Naive B cell (primary cell): ENCODE results near the gene SNAI3. TPM values are rescaled to one million over a fixed set of nuclear protein-coding genes. Genes with fewer than 3 reads are reported as not detected.

ENCODE experiments used
- ATAC-seq, 2 donors: fragments of 150-1000 bp; cut with Tn5 transposase; 2 replicates each; pipeline ENCODE4 v1.10.0; 2021; ENCODE audit warnings: low read depth in 2 of 2, mild to moderate bottlenecking in 2 of 2, moderate library complexity in 2 of 2
- DNase-seq: peaks from one replicate; pipeline ENCODE4 v3.0.0; 2022
- H3K27ac Mint-ChIP-seq, 6 donors: one replicate each; pipeline ENCODE4 v1.8.0; 2020 to 2022; ENCODE audit warnings: mild to moderate bottlenecking in 6 of 6, mixed read lengths in 6 of 6, moderate library complexity in 5 of 6, inconsistent platforms in 2 of 6
- H3K27me3 Mint-ChIP-seq, 3 donors: one replicate each; pipeline ENCODE4 v1.8.0; 2021 to 2022; ENCODE audit warnings: mixed read lengths in 3 of 3, mild to moderate bottlenecking in 1 of 3
- H3K36me3 Mint-ChIP-seq, 2 donors: one replicate each; pipeline ENCODE4 v1.8.0; 2020 to 2022; ENCODE audit warnings: mixed read lengths in 2 of 2, inconsistent platforms in 1 of 2, mild to moderate bottlenecking in 1 of 2
- H3K4me1 Mint-ChIP-seq, 3 donors: one replicate each; pipeline ENCODE4 v1.8.0; 2020 to 2022; ENCODE audit warnings: mixed read lengths in 3 of 3, inconsistent platforms in 1 of 3, mild to moderate bottlenecking in 1 of 3, moderate library complexity in 1 of 3
- H3K4me3 Mint-ChIP-seq, 8 donors: one replicate each; pipeline ENCODE4 v1.8.0; 2020 to 2022; ENCODE audit warnings: mild to moderate bottlenecking in 8 of 8, mixed read lengths in 8 of 8, moderate library complexity in 8 of 8, inconsistent platforms in 2 of 8
- H3K9me3 Mint-ChIP-seq, 7 donors: one replicate each; pipeline ENCODE4 v1.8.0; 2020 to 2022; ENCODE audit warnings: mixed read lengths in 7 of 7, mild to moderate bottlenecking in 5 of 7, inconsistent platforms in 2 of 7, moderate library complexity in 1 of 7
- polyA plus RNA-seq, 6 donors: library from polyadenylated mRNA; unstranded; fragments of 300-500 nt; fragmentation: Illumina TruSeq; gene quantifications; one replicate each; pipeline ENCODE4 v1.2.3, GENCODE V29; 2021; ENCODE audit warnings: low read depth in 6 of 6

SNAI3 gene
- polyA plus RNA-seq = 1 to 10 TPM; 1.4 to 9.0 (median 5.9) TPM

- H3K4me1 Mint-ChIP-seq = peaks cover 22 to 53% (median 39%) of the 10 kb centered on the region in 3 donors
- no peaks in the 10 kb centered on the region for H3K9me3 Mint-ChIP-seq
- H3K27ac Mint-ChIP-seq = peak within 1 kb of the TSS in 2 of 6 donors; percentile 53 to 88
- ATAC-seq (peak; percentile 66 to 67), DNase-seq (peak; percentile 90)
- H3K36me3 Mint-ChIP-seq = no peaks in the 10 kb centered on the region
- peak within 1 kb of the TSS; percentile 77 to 94 (median 85) for H3K4me3 Mint-ChIP-seq
- no peaks in the 10 kb centered on the region for H3K27me3 Mint-ChIP-seq
Measured at GRCh38 chr16:88686439-88687253, at the start of gene SNAI3. Gene SNAI3 (minus strand): TSS chr16:88686507. CDS start chr16:88686406, 101 bp downstream.

- Mint-ChIP-seq H3K36me3 (no peaks in the 10 kb centered on the region), H3K4me1 (peaks cover 0 to 10% (median 6%) of the 10 kb centered on the region in 3 donors), H3K27me3 (no peaks in the 10 kb centered on the region), H3K4me3 (peak overlapping the region in 1 of 8 donors; percentile 15), H3K27ac (no peak overlapping the region), H3K9me3 (no peaks in the 10 kb centered on the region)
- DNase-seq (no peak), ATAC-seq (no peak)
Measured at GRCh38 chr16:88736088-88736487, 49.8 kb upstream of the SNAI3 start.

GRCh38 chr16:88735616-88736015 is 49.3 kb upstream of the SNAI3 start:
- Mint-ChIP-seq H3K27me3 (no peaks in the 10 kb centered on the region), H3K36me3 (no peaks in the 10 kb centered on the region), H3K4me3 (no peak overlapping the region), H3K27ac (no peak overlapping the region), H3K9me3 (no peaks in the 10 kb centered on the region), H3K4me1 (peaks cover 0 to 11% (median 7%) of the 10 kb centered on the region in 3 donors)
- DNase-seq = no peak
- no peak for ATAC-seq

GRCh38 chr16:88735121-88735520 is 48.8 kb upstream of the SNAI3 start:
- Mint-ChIP-seq H3K4me1 (peaks cover 0 to 11% (median 7%) of the 10 kb centered on the region in 3 donors), H3K36me3 (no peaks in the 10 kb centered on the region), H3K9me3 (no peaks in the 10 kb centered on the region), H3K4me3 (no peak overlapping the region), H3K27me3 (no peaks in the 10 kb centered on the region), H3K27ac (peak overlapping the region in 1 of 6 donors; percentile 63)
- no peak for ATAC-seq
- no peak for DNase-seq

- no peaks in the 10 kb centered on the region for H3K27me3 Mint-ChIP-seq
- no peak overlapping the region for H3K27ac Mint-ChIP-seq
- no peaks in the 10 kb centered on the region for H3K9me3 Mint-ChIP-seq
- no peak overlapping the region for H3K4me3 Mint-ChIP-seq
- DNase-seq (no peak), ATAC-seq (no peak)
- no peaks in the 10 kb centered on the region for H3K36me3 Mint-ChIP-seq
- H3K4me1 Mint-ChIP-seq = peaks cover 0 to 11% (median 7%) of the 10 kb centered on the region in 3 donors
Measured at GRCh38 chr16:88734361-88734728, 48.0 kb upstream of the SNAI3 start.

GRCh38 chr16:88733630-88734360 is 47.5 kb upstream of the SNAI3 start:
- ATAC-seq = no peak
- Mint-ChIP-seq H3K36me3 (no peaks in the 10 kb centered on the region), H3K27ac (no peak overlapping the region), H3K4me3 (no peak overlapping the region), H3K4me1 (peaks cover 0 to 9% (median 7%) of the 10 kb centered on the region in 3 donors), H3K27me3 (no peaks in the 10 kb centered on the region), H3K9me3 (no peaks in the 10 kb centered on the region)
- no peak for DNase-seq

GRCh38 chr16:88732961-88733294 is 46.6 kb upstream of the SNAI3 start:
- Mint-ChIP-seq H3K27ac (peak overlapping the region in 1 of 6 donors; percentile 41), H3K36me3 (no peaks in the 10 kb centered on the region), H3K4me1 (peaks cover 0 to 7% (median 6%) of the 10 kb centered on the region in 3 donors), H3K4me3 (no peak overlapping the region), H3K9me3 (no peaks in the 10 kb centered on the region), H3K27me3 (no peaks in the 10 kb centered on the region)
- ATAC-seq (no peak), DNase-seq (no peak)

GRCh38 chr16:88732172-88732960 is 46.1 kb upstream of the SNAI3 start:
- Mint-ChIP-seq H3K9me3 (no peaks in the 10 kb centered on the region), H3K4me1 (peaks cover 0 to 7% (median 6%) of the 10 kb centered on the region in 3 donors), H3K27me3 (no peaks in the 10 kb centered on the region), H3K36me3 (no peaks in the 10 kb centered on the region), H3K27ac (peak overlapping the region in 1 of 6 donors; percentile 41), H3K4me3 (no peak overlapping the region)
- DNase-seq (no peak), ATAC-seq (no peak)

- H3K27me3 Mint-ChIP-seq = no peaks in the 10 kb centered on the region
- H3K27ac Mint-ChIP-seq = no peak overlapping the region
- no peak for DNase-seq
- H3K4me3 Mint-ChIP-seq = no peak overlapping the region
- peaks cover 0 to 7% (median 6%) of the 10 kb centered on the region in 3 donors for H3K4me1 Mint-ChIP-seq
- H3K9me3 Mint-ChIP-seq = no peaks in the 10 kb centered on the region
- H3K36me3 Mint-ChIP-seq = no peaks in the 10 kb centered on the region
- no peak for ATAC-seq
Measured at GRCh38 chr16:88731699-88732098, 45.4 kb upstream of the SNAI3 start.

- no peaks in the 10 kb centered on the region for H3K9me3 Mint-ChIP-seq
Measured at GRCh38 chr16:88730632-88731607, 44.6 kb upstream of the SNAI3 start.

GRCh38 chr16:88727871-88728270 is 41.6 kb upstream of the SNAI3 start:
- no peaks in the 10 kb centered on the region for H3K36me3 Mint-ChIP-seq
- H3K4me3 Mint-ChIP-seq = no peak overlapping the region
- DNase-seq (no peak), ATAC-seq (no peak)
- H3K27me3 Mint-ChIP-seq = no peaks in the 10 kb centered on the region
- no peaks in the 10 kb centered on the region for H3K9me3 Mint-ChIP-seq
- H3K27ac Mint-ChIP-seq = no peak overlapping the region
- H3K4me1 Mint-ChIP-seq = peaks cover 0 to 7% (median 6%) of the 10 kb centered on the region in 3 donors

More at GRCh38 chr16:88730632-88731607, 44.6 kb upstream of the SNAI3 start:
- H3K27ac Mint-ChIP-seq = no peak overlapping the region
- H3K4me3 Mint-ChIP-seq = no peak overlapping the region
- no peaks in the 10 kb centered on the region for H3K36me3 Mint-ChIP-seq
- DNase-seq = no peak
- no peaks in the 10 kb centered on the region for H3K27me3 Mint-ChIP-seq
- no peak for ATAC-seq
- peaks cover 0 to 7% (median 6%) of the 10 kb centered on the region in 3 donors for H3K4me1 Mint-ChIP-seq

- no peak for DNase-seq
- H3K36me3 Mint-ChIP-seq = no peaks in the 10 kb centered on the region
- no peaks in the 10 kb centered on the region for H3K27me3 Mint-ChIP-seq
Measured at GRCh38 chr16:88726981-88727380, 40.7 kb upstream of the SNAI3 start.

More at GRCh38 chr16:88726981-88727380, 40.7 kb upstream of the SNAI3 start:
- Mint-ChIP-seq H3K4me3 (no peak overlapping the region), H3K27ac (no peak overlapping the region), H3K4me1 (peaks cover 0 to 7% (median 6%) of the 10 kb centered on the region in 3 donors), H3K9me3 (no peaks in the 10 kb centered on the region)
- no peak for ATAC-seq
